Natural killer cell (primary cell): ENCODE data around the gene TBX18. TPM values are rescaled to one million over a fixed set of nuclear protein-coding genes. Genes with fewer than 3 reads are reported as not detected.

Experiments
- ATAC-seq, 3 donors: fragments of 150-1000 bp in 2 of 3; fragments of 200-7000 bp in 1 of 3; cut with Tn5 transposase; 1 replicate in 1 of 3; 2 replicates in 2 of 3; pipeline ENCODE4 v1.10.0; 2021; ENCODE audit warnings: mild to moderate bottlenecking in 2 of 3, moderate library complexity in 2 of 3
- DNase-seq, 2 donors: peaks; one replicate each; pipeline versions ENCODE4 v3.0.0 to v3.0.0-alpha.2; 2013 to 2021; ENCODE audit warnings: mixed read lengths in 1 of 2
- H3K27ac ChIP-seq: one replicate; pipeline ENCODE4 v1.5.1; 2013; ENCODE audit warnings: mild to moderate bottlenecking, low read length
- H3K27me3 ChIP-seq: one replicate; pipeline ENCODE4 v1.6.1; 2013; ENCODE audit warnings: low read length; ENCODE audit not compliant: control insufficient read depth, insufficient read depth
- H3K36me3 ChIP-seq: one replicate; pipeline ENCODE4 v1.6.1; 2013; ENCODE audit warnings: low read length; ENCODE audit not compliant: control insufficient read depth, insufficient read depth
- H3K4me1 ChIP-seq: one replicate; pipeline ENCODE4 v1.6.1; 2013; ENCODE audit warnings: low read length; ENCODE audit not compliant: control insufficient read depth, insufficient read depth
- H3K4me3 ChIP-seq: one replicate; pipeline ENCODE4 v1.5.1; 2013; ENCODE audit warnings: low read length
- H3K9me3 ChIP-seq: one replicate; pipeline ENCODE4 v1.6.1; 2013; ENCODE audit warnings: low read length; ENCODE audit not compliant: control insufficient read depth, insufficient read depth
- H3K27ac Mint-ChIP-seq, 2 donors: one replicate each; pipeline ENCODE4 v1.8.0; 2022; ENCODE audit warnings: mild to moderate bottlenecking in 2 of 2, mixed read lengths in 2 of 2, moderate library complexity in 1 of 2
- H3K27me3 Mint-ChIP-seq, 2 donors: one replicate each; pipeline ENCODE4 v1.8.0; 2022; ENCODE audit warnings: low read depth in 2 of 2, mixed read lengths in 2 of 2
- H3K36me3 Mint-ChIP-seq: one replicate; pipeline ENCODE4 v1.8.0; 2022; ENCODE audit warnings: mixed read lengths
- H3K4me1 Mint-ChIP-seq, 2 donors: one replicate each; pipeline ENCODE4 v1.8.0; 2022; ENCODE audit warnings: mixed read lengths in 2 of 2
- H3K4me3 Mint-ChIP-seq: one replicate; pipeline ENCODE4 v1.8.0; 2022; ENCODE audit warnings: mild to moderate bottlenecking, moderate library complexity, mixed read lengths
- H3K9me3 Mint-ChIP-seq, 2 donors: one replicate each; pipeline ENCODE4 v1.8.0; 2022; ENCODE audit warnings: mixed read lengths in 2 of 2
- WGBS: methylation state at CpG from one replicate; pipeline ENCODE4 v1.1.7; 2013; ENCODE audit warnings: missing lambda C conversion rate; ENCODE audit not compliant: insufficient coverage; 5-methylcytosine and 5-hydroxymethylcytosine counted together
- intact Hi-C: fragments of 100-400 bp; cut with micrococcal nuclease; formaldehyde crosslinking; loops from one replicate; pipeline ENCODE4 v1.14.2; 2022
- total RNA-seq, 4 donors: library from RNA; stranded (reverse); fragments of 120-200 nt in 1 of 4; gene quantifications; one replicate each; pipeline versions ENCODE4 v1.2.3 to v1.2.4, GENCODE V29; 2013 to 2022
- TF ChIP-seq, protein P1 (sequence below): fragments of 200-600 bp; IDR thresholded peaks from one replicate; pipeline ENCODE4 v1.8.0; 2022; ENCODE audit warnings: antibody characterized with exemption

Gene TBX18
- total RNA-seq, 3 donors from 2014 or later (not counting 1 experiment from before 2014, with no cell fraction given), result not detected

DNA sequence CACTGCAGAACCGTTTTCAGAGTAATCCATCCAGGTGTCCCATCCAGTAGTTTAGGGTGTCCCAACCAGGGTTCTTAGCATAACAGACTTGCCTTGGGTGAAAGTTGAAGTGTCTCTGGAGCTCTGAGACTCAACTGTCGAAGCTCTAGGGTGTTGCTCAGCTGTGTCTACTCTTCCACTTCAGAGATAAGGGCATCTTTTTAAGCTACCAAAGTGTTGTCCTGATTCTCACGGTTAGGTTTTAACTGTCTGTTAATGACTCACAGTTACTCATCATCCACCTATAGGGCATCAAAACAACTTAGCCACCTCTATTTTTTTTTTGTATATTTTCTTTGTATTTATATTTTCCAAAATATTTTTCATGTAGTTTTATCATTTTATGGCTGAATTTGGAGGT is 36.9 kb upstream of the TBX18 start:
- Histone ChIP-seq H3K4me3 (no peak overlapping the region), H3K36me3 (no peaks in the 10 kb centered on the region), H3K27me3 (no peaks in the 10 kb centered on the region), H3K27ac (no peak overlapping the region), H3K4me1 (no peaks in the 10 kb centered on the region), H3K9me3 (peaks cover 2% of the 10 kb centered on the region)
- WGBS, result 72% methylated on average over 3 of the region's 3 CpGs
- intact Hi-C loops, result no loop called here
- no peaks in the 10 kb centered on the region for H3K27me3 Mint-ChIP-seq
- TF ChIP-seq, protein P1, sequence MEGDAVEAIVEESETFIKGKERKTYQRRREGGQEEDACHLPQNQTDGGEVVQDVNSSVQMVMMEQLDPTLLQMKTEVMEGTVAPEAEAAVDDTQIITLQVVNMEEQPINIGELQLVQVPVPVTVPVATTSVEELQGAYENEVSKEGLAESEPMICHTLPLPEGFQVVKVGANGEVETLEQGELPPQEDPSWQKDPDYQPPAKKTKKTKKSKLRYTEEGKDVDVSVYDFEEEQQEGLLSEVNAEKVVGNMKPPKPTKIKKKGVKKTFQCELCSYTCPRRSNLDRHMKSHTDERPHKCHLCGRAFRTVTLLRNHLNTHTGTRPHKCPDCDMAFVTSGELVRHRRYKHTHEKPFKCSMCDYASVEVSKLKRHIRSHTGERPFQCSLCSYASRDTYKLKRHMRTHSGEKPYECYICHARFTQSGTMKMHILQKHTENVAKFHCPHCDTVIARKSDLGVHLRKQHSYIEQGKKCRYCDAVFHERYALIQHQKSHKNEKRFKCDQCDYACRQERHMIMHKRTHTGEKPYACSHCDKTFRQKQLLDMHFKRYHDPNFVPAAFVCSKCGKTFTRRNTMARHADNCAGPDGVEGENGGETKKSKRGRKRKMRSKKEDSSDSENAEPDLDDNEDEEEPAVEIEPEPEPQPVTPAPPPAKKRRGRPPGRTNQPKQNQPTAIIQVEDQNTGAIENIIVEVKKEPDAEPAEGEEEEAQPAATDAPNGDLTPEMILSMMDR, result no peak
- no peak overlapping the region for H3K27ac Mint-ChIP-seq
- ATAC-seq (no peak), DNase-seq (no peak)
- H3K36me3 Mint-ChIP-seq, result no peaks in the 10 kb centered on the region
- no peak overlapping the region for H3K4me3 Mint-ChIP-seq
- H3K4me1 Mint-ChIP-seq, result no peaks in the 10 kb centered on the region
- peaks cover 2 to 6% of the 10 kb centered on the region in 2 donors for H3K9me3 Mint-ChIP-seq

DNA sequence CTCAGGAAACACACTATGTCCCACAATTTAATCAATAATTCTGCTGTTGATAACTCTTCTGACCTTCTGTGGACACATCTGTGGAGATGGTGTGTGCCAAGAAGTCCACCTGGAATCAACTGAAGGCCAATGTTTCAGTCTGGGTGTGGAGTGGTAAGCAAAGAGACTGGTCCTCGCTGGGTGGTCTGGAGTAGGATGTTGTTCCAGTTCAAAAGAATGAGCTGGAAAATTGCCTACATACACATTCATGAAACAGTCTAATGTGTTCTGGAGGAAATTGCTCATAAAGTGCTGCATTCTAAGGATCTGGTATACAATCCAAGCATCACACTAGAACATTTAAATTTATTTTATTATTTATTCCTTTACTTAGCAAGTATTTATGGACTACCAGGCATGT is 33.9 kb upstream of the TBX18 start:
- no CpG with 5 or more reads among the region's 1 CpG for WGBS
- DNase-seq (no peak), ATAC-seq (no peak)

DNA sequence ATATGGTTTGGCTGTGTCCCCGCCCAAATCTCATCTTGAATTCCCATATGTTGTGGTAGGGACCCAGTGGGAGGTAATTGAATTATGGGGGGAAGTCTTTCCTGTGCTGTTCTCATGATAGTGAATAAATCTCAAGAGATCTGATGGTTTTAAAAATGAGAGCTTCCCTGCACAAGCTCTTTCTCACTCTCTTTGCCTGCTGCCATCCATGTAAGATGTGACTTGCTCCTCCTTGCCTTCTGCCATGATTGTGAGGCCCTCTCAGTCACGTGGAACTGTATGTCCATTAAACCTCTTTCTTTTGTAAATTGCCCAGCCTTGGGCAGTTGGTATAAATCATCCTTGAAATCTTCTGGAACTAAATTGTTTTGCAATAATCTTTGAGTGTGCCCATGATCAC is 31.9 kb upstream of the TBX18 start:
- Mint-ChIP-seq H3K27ac (no peak overlapping the region), H3K4me3 (no peak overlapping the region), H3K9me3 (peaks cover 3 to 11% of the 10 kb centered on the region in 2 donors), H3K4me1 (no peaks in the 10 kb centered on the region), H3K36me3 (no peaks in the 10 kb centered on the region), H3K27me3 (no peaks in the 10 kb centered on the region)
- Histone ChIP-seq H3K4me1 (no peaks in the 10 kb centered on the region), H3K36me3 (no peaks in the 10 kb centered on the region), H3K27me3 (no peaks in the 10 kb centered on the region), H3K9me3 (no peaks in the 10 kb centered on the region), H3K4me3 (no peak overlapping the region), H3K27ac (no peak overlapping the region)
- TF ChIP-seq, protein P1, result no peak
- DNase-seq (no peak), ATAC-seq (no peak)
- intact Hi-C loops, result no loop called here
- 65% methylated on average over 2 of the region's 2 CpGs for WGBS

More for the DNA sequence above, 33.9 kb upstream of the TBX18 start:
- H3K36me3 Mint-ChIP-seq, result no peaks in the 10 kb centered on the region
- no peaks in the 10 kb centered on the region for H3K36me3 ChIP-seq
- H3K4me1 ChIP-seq, result no peaks in the 10 kb centered on the region
- H3K27ac Mint-ChIP-seq, result no peak overlapping the region
- peaks cover 5 to 10% of the 10 kb centered on the region in 2 donors for H3K9me3 Mint-ChIP-seq
- no peaks in the 10 kb centered on the region for H3K4me1 Mint-ChIP-seq
- no peak overlapping the region for H3K4me3 Mint-ChIP-seq
- TF ChIP-seq, protein P1, result no peak
- intact Hi-C loops, result no loop called here
- no peaks in the 10 kb centered on the region for H3K9me3 ChIP-seq
- H3K27me3 ChIP-seq, result no peaks in the 10 kb centered on the region
- no peaks in the 10 kb centered on the region for H3K27me3 Mint-ChIP-seq
- H3K4me3 ChIP-seq, result no peak overlapping the region
- no peak overlapping the region for H3K27ac ChIP-seq

DNA sequence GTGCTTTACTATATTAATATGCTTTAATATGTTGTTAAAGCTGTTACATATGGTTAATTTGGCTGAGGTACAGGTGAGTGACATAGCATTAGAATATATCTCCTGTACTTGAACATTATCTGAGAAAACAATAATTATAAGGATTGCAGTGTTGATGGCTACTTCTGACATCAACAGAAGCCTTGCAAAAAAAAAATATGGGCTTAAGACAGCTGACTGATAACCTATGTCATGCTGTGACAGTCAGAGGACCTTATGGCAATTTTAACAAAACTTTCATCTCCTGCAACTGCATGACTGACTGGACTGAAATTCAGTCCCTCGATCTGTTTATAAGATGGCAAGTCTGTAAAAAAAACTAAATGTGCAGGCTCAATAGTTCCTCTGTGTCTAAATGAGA is 27.5 kb upstream of the TBX18 start:
- TF ChIP-seq, protein P1, result no peak
- DNase-seq (no peak), ATAC-seq (no peak)
- Histone ChIP-seq H3K27me3 (no peaks in the 10 kb centered on the region), H3K9me3 (no peaks in the 10 kb centered on the region), H3K27ac (no peak overlapping the region), H3K36me3 (no peaks in the 10 kb centered on the region), H3K4me3 (no peak overlapping the region), H3K4me1 (no peaks in the 10 kb centered on the region)
- peaks cover 6 to 12% of the 10 kb centered on the region in 2 donors for H3K9me3 Mint-ChIP-seq
- H3K4me3 Mint-ChIP-seq, result no peak overlapping the region
- H3K4me1 Mint-ChIP-seq, result no peaks in the 10 kb centered on the region
- 94% methylated on average over 1 of the region's 1 CpG for WGBS
- H3K36me3 Mint-ChIP-seq, result no peaks in the 10 kb centered on the region
- no peaks in the 10 kb centered on the region for H3K27me3 Mint-ChIP-seq
- intact Hi-C loops, result no loop called here
- H3K27ac Mint-ChIP-seq, result no peak overlapping the region
